Inferior parietal cortex (tissue), 1 donor: ENCODE results near the gene NOP58.
A peak's percentile ranks its signal among the peaks of the same experiment; 100 is the strongest.
"Not testable (repeated sequence)": the region's sequence is repeated elsewhere in the genome, so short reads cannot be mapped to it uniquely, and the experiment has no call there.

ENCODE experiments used
- DNase-seq: peaks from one replicate; pipeline ENCODE4 v3.0.0-alpha.2; 2016; ENCODE audit errors: extremely low spot score

Gene NOP58

GRCh38 chr2:202307690-202308089 lies 42.1 kb downstream of the NOP58 start:
- no peak for DNase-seq

- no peak for DNase-seq
Observed at GRCh38 chr2:202311823-202312388, 46.3 kb downstream of the NOP58 start.

GRCh38 chr2:202314116-202314515 lies 48.6 kb downstream of the NOP58 start:
- DNase-seq, result no peak

- DNase-seq, result peak; percentile 47
Observed at GRCh38 chr2:202317080-202317857, 51.7 kb downstream of the NOP58 start.

- DNase-seq, result not testable (repeated sequence)
Observed at GRCh38 chr2:202320362-202320761, 54.8 kb downstream of the NOP58 start.

GRCh38 chr2:202322435-202322834 lies 56.9 kb downstream of the NOP58 start:
- no peak for DNase-seq

GRCh38 chr2:202327858-202328257 lies 62.3 kb downstream of the NOP58 start:
- no peak for DNase-seq

GRCh38 chr2:202335791-202336467 lies 70.4 kb downstream of the NOP58 start:
- no peak for DNase-seq

GRCh38 chr2:202337151-202337550 lies 71.6 kb downstream of the NOP58 start:
- no peak for DNase-seq

- DNase-seq, result no peak
Observed at GRCh38 chr2:202337706-202338346, 72.3 kb downstream of the NOP58 start.

- DNase-seq, result no peak
Observed at GRCh38 chr2:202339071-202339870, 73.7 kb downstream of the NOP58 start.

GRCh38 chr2:202344178-202344577 lies 78.6 kb downstream of the NOP58 start:
- no peak for DNase-seq

GRCh38 chr2:202346180-202346579 lies 80.6 kb downstream of the NOP58 start:
- DNase-seq, result no peak
